Measurements from ENCODE around the gene ODR4. TPM values are rescaled to one million over a fixed set of nuclear protein-coding genes. Genes with fewer than 3 reads are reported as not detected.
"Not testable (repeated sequence)": the region's sequence is repeated elsewhere in the genome, so short reads cannot be mapped to it uniquely, and the experiment has no call there.

ODR4 gene
- total RNA-seq, 1 donor from 2014 or later = 5.5 TPM

DNA sequence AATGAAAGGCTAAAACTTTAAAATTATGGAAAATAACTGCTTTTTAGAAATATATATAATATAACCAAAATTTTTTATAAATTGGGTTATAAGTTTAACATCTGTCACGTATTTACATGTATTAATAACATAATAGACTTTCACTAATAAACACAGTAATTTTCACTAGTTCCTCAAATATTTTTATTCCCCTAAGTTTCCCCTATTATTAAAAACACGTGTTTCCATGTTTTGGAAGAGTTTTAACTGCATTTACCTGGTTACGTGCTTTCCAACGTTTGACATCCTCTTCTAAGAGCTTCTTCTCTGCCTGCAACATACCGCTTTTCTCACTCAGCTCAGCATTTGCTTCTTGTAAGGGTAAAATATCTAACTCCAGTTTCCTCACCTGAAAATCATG is 34.9 kb upstream of the ODR4 start:
- intact Hi-C loops (cut with DNase I) = no loop called here
- no peaks in the 10 kb centered on the region for H3K27me3 ChIP-seq
- TF ChIP-seq, protein P1, sequence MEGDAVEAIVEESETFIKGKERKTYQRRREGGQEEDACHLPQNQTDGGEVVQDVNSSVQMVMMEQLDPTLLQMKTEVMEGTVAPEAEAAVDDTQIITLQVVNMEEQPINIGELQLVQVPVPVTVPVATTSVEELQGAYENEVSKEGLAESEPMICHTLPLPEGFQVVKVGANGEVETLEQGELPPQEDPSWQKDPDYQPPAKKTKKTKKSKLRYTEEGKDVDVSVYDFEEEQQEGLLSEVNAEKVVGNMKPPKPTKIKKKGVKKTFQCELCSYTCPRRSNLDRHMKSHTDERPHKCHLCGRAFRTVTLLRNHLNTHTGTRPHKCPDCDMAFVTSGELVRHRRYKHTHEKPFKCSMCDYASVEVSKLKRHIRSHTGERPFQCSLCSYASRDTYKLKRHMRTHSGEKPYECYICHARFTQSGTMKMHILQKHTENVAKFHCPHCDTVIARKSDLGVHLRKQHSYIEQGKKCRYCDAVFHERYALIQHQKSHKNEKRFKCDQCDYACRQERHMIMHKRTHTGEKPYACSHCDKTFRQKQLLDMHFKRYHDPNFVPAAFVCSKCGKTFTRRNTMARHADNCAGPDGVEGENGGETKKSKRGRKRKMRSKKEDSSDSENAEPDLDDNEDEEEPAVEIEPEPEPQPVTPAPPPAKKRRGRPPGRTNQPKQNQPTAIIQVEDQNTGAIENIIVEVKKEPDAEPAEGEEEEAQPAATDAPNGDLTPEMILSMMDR (IDR thresholded peaks at IDR 0.05) = no peak
- H3K36me3 ChIP-seq = peaks cover 83 to 92% of the 10 kb centered on the region in 2 donors
- no peak overlapping the region for H3K4me3 ChIP-seq
- DNase-seq (ENCODE audit: low spot score in 2 of 2) = no peak
- H3K9me3 ChIP-seq = no peaks in the 10 kb centered on the region
- H3K27ac ChIP-seq = no peak overlapping the region
- no peaks in the 10 kb centered on the region for H3K4me1 ChIP-seq

DNA sequence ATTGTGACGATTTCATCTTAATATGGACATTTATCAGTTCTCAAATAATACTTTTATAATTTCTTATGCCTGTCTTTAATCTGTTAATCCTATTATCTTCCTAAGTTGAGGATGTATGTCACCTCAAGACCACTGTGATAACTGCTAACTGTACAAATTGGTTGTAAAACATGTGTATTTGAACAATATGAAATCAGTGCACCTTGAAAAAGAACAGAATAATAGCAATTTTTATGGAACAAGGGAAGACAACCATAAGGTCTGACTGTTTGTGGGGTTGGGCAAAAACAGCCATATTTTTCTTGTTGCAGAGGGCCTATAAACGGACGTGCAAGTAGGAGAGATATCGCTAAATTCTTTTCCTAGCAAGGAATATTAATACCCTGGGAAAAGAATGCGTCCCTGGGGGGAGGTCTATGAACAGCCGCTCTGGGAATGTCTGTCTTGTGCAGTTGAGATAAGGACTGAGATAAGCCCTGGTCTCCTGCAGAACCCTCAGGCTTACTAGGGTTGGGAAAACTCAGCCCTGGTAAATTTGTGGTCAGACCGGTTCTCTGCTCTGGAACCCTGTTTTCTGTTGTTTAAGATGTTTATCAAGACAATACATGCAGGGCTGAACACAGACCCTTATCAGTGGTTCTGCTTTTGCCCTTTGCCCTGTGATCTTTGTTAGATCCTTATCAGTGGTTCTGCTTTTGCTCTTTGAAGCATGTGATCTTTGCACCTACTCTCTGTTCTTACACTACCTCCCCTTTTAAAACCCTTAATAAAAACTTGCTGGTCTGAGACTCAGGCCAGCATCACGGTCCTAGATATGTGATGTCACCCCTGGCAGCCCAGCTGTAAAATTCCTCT is 27.6 kb upstream of the ODR4 start:
- H3K27ac ChIP-seq; H3K4me1 ChIP-seq; DNase-seq (ENCODE audit: low spot score in 2 of 2); intact Hi-C loops (cut with DNase I); H3K27me3 ChIP-seq; H3K9me3 ChIP-seq; H3K4me3 ChIP-seq: not testable (repeated sequence)
- peaks cover 81 to 97% of the 10 kb centered on the region in 2 donors for H3K36me3 ChIP-seq

DNA sequence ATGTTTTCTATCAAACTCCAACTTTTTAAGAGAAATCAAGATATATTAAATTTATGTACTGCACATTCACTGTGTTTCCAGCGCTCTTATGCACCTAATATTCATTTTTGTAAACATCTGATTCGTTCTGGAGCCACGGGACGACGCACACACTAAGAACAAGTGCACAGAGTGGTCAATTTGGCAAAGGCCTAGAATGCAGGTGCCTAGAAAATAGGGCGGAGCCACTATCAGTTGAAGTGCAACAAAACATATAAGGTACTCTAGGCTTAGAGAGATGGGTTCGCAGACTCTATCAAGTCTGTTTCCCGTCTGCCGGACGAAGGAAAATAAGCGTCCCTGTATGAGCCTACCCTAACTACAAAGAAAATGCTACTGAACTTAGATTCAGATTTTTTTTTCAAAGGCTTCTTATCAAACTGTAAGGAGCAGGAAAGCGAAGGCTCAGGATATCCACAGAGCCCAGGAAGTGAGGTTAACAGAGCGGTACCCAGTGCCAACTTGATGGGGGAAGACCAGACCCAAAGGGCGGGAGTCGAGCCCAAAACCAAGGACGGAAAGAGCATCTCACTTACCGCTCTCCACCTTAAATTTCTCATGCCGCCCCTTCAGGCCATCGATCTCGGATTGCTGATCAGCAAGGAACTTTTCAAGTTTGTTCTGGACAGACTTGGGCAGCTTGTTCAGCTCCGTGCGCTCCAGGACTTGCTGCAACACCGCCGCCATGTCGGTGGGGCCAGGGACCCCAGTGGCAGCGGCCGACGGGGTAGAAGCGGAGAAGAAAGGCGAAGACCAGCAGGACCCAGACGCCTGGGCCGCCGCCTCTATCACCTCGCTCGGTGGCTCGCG is 1.1 kb upstream of the ODR4 start:
- DNase-seq (ENCODE audit: low spot score in 2 of 2) = no peak
- no peaks in the 10 kb centered on the region for H3K9me3 ChIP-seq
- H3K4me3 ChIP-seq = peak overlapping the region; percentile 74 to 94
- H3K27me3 ChIP-seq = no peaks in the 10 kb centered on the region
- H3K4me1 ChIP-seq = peaks cover 6 to 16% of the 10 kb centered on the region in 2 donors
- H3K27ac ChIP-seq = peak overlapping the region; percentile 98 to 99
- intact Hi-C loops (cut with DNase I) = loop anchor here (1.0 to 5.0 kb wide), 3 partner anchors 1057 to 1402 kb away; partner anchors contain the start of genes IVNS1ABP, NIBAN1 and SWT1
- TF ChIP-seq, protein P1 (IDR thresholded peaks at IDR 0.05) = no peak
- H3K36me3 ChIP-seq = peaks cover 16 to 21% of the 10 kb centered on the region in 2 donors

DNA sequence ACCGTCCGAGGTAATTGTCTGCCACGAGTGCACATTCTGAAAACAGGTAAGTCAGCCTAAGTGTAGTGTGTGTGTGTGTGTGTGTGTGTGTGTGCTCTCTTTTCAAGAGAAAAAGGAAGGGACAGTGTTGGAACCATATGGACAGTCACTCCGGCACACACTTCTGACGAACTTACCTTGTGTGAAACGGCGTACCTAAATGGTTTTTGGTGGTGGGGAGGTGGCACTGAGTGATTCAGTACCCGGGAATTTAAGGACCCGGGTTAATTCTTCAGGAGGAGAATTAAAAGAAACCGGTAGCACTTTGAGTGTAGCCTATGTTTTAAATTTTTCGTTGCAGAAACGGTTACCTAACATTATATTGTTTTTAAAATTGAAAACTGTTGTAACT is 286 bp downstream of the ODR4 start:
- H3K27ac ChIP-seq = peak overlapping the region; percentile 98 to 99
- no peak for DNase-seq (ENCODE audit: low spot score in 2 of 2)
- intact Hi-C loops (cut with DNase I) = loop anchor here (1.0 to 5.0 kb wide), 3 partner anchors 1059 to 1404 kb away; partner anchors contain the start of genes IVNS1ABP, NIBAN1 and SWT1
- no peaks in the 10 kb centered on the region for H3K27me3 ChIP-seq
- TF ChIP-seq, protein P1 (IDR thresholded peaks at IDR 0.05) = no peak
- no peaks in the 10 kb centered on the region for H3K9me3 ChIP-seq
- peak overlapping the region; percentile 74 to 94 for H3K4me3 ChIP-seq
- peaks cover 9 to 15% of the 10 kb centered on the region in 2 donors for H3K36me3 ChIP-seq
- peaks cover 6 to 16% of the 10 kb centered on the region in 2 donors for H3K4me1 ChIP-seq

DNA sequence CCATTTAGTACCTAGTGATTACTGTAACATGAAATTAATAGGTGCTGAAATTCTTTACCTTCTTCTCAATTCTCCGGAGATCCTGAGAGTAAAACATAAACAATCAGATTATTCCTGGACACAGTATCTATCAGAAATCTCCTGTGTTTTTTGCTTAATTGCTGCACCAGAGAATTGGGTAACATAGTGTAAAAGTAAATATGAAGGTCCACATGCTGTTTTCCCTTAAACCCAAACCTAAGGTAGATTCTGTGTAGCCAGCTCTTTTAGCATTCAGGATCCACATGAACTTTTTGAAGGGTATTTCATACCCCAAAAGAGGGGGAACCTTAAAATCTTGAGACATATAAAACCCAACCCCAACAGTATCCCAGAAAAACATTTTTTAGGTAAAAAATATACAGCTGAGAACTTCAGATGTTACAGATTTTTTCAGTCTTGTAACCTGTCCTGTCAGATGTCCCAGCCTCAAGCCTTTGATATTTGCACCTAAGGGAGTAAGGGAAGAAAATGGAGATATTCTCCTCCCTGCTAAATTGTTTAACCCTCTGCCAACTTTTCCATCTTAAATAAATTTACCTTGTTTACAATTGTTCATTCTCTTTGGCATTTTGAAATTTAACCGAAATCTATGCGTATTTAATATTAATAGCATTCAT is 11.2 kb downstream of the ODR4 start:
- TF ChIP-seq, protein P1 (IDR thresholded peaks at IDR 0.05) = no peak
- H3K27me3 ChIP-seq = no peaks in the 10 kb centered on the region
- H3K9me3 ChIP-seq = no peaks in the 10 kb centered on the region
- DNase-seq (ENCODE audit: low spot score in 2 of 2) = no peak
- peaks cover 30 to 70% of the 10 kb centered on the region in 2 donors for H3K36me3 ChIP-seq
- no peak overlapping the region for H3K27ac ChIP-seq
- H3K4me3 ChIP-seq = no peak overlapping the region
- intact Hi-C loops (cut with DNase I) = no loop called here
- no peaks in the 10 kb centered on the region for H3K4me1 ChIP-seq
